HG03025 (cell line): ENCODE measurements around the gene CLMN.

Source experiments
- ATAC-seq: cut with Tn5 transposase; IDR thresholded peaks from one replicate; pipeline ENCODE4 v1.9.1; 2021; ENCODE audit warnings: mild to moderate bottlenecking, moderate library complexity; ENCODE audit not compliant: unreplicated experiment, low FRiP score

Gene CLMN

DNA sequence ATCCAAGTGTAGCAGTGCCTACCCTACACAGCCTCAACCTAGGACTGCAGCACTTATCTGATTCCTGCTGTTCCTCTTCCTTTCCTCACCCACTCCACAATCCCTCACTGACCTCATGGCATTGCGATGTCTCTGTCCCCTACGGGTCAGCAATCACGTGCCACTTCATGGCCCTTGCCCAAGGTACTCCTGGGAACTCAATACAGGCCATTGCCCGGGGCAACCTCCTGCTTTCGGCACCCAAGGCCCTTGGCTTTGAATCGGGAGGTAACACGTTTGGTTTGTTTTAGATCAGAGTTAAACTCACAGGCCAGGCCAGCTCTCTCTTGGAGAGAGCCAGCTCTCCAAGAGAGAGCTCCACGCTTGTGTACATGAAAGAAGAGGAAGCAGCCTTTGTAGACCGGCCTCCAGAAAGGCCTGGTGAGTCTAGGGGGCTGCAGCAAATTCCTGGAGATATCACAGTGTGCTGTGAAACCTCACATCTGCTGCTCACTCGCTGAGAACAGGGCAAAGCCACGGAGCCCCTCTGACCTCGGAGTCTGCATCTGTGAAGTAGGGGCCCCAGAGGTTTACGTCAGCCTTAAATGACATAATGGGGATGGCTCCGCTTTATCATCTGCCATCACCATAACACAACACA lies 12.2 kb downstream of the CLMN start:
- ATAC-seq: no peak

DNA sequence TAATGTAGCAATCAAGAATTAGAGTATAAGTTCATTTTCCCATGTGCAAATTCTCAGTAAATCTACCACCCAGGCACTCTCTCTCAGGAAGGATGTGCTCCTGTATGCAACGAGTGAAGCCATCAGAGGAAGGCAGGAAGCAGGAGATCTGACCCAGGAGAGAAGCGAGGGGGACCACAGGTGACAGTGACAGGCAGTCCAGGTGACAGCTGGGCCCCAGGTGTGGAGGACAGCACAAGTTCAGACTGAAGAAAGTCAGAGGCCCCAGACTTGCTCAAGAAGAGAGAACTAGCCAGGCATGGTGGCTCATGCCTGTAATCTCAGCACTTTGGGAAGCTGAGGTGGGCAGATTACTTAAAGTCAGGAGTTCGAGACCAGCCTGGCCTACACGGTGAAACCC lies 13.8 kb downstream of the CLMN start:
- ATAC-seq: no peak

GRCh38 chr14:95305145-95305544 lies 14.6 kb downstream of the CLMN start:
- no peak for ATAC-seq

DNA sequence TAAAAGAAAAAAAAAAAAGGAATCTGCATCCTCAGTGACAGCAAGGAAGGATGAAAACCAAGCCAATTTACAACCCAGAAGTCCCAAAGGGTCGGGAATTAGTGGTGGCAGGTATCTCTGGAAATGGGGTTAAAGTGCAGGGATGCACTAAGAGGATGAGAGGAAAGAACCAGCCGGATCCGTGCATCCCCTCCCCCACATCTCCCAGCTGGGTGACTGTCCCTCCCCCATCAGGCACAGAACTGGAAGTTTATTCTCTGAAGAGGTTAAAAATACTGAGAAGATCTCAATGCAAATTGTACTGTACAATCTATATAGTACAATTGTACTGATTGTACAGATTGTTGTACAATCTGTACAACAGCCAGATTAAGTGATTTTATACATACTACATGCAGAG lies 15.4 kb downstream of the CLMN start:
- no peak for ATAC-seq

DNA sequence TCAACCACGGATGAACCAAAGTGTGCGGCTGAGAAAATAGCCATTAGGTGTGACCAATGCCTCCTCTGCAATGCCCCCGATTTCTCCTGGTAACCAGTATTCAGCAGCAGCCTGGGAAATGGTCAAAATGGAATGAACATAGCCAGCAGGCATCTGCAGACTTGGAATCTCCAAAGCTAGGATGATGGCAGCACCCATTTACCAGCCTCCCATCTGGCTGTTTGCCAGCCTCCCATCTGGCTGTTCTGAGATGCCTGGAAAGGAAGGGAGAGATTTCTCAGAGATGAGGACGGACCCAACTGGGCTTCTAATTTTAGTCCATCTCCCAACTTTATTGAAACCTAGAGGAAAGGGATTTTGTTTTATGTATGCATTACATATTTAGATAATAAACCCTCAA lies 16.2 kb downstream of the CLMN start:
- no peak for ATAC-seq

- ATAC-seq: no peak
Observed at GRCh38 chr14:95302667-95303506, 16.8 kb downstream of the CLMN start.

GRCh38 chr14:95301527-95302187 lies 18.1 kb downstream of the CLMN start:
- ATAC-seq: no peak

- ATAC-seq: no peak
Observed at GRCh38 chr14:95300697-95301526, 18.8 kb downstream of the CLMN start.

DNA sequence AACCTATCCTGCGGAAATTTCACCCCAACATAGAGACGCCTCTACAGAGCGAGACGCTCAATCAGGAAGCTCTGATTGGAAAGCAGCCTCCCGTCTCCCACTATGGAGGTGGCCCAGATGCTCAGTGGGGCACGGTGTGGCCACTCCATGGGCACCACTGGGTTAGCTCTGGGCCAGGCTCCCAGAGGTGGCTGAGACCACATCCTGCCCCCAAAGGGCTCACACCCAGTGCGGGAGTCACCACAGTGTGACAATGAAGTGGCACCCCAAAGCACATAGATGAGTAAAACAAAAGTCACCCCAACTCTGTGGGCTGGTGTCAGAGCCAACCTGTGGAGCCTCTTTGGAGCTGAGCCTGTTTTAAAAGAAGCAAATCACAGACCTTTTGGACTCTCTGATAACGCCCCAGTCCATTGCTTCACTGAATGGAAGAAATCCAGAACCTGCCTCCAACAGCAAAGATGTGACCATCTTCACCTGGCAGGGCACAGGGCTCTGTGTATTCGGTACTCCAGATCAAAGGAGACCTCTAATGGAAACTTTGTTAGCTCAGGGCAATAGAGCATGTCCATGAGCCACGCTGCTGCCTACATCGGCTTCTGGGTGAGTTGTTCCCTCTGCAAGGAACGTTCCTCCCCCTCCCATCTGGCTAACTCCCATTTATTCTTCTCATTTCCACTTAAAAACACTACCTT lies 19.6 kb downstream of the CLMN start:
- no peak for ATAC-seq

- no peak for ATAC-seq
Observed at GRCh38 chr14:95299271-95299670, 20.4 kb downstream of the CLMN start.

- no peak for ATAC-seq
Observed at GRCh38 chr14:95297832-95298231, 21.9 kb downstream of the CLMN start.

DNA sequence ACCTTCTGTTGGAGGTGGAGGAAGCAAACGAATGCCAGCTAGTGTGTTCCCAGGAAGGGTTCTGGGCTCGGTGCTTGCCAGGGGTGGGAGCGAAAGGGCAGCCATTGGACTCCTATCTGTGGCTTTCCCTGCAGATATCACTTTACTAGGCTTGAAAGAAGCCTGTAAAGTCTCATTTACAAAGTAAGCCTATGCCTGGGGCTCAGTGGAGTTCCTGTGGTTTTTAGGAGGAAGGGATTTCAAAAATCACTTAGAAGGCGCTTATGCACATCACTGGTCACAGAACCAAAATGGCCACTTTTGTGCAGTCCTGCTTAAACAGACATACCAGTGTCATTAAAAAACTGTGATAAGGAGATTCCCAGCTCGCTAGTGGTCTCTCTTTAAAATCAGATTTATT lies 22.7 kb downstream of the CLMN start:
- no peak for ATAC-seq

DNA sequence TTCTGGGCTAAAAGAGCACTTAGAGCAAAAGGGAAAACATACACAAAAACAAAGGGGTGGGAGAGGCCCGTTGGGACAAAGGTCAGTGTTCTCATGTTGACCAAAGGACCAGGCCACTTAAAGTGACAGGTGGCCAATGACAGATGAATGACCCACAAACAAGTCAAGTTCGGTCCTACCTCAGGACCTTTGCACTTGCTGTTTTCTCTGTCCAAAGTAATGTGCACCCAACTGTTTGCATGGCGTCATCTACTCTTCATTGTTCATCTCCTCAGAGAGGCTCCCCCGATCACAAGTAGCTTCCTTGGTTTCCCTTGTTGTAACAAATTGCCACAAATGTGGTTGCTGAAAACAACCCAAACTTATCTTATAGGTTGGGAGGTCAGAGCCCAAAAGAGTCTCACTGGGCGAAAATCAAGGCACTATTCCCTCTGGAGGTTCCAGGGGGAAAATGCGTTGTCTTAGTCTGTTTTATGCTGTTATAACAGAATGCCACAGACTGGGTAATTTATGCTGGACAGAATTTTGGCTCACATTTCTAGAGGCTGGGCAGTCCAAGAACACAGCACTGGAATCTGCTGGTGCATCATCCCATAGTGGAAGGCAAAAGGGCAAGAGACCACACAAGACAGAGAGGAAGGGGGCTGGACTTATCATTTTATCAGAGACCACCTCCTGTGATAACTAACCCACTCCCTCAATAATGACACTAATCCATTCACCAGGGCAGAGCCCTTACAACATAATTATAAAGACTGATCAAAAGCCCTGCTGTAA lies 23.9 kb downstream of the CLMN start:
- no peak for ATAC-seq

DNA sequence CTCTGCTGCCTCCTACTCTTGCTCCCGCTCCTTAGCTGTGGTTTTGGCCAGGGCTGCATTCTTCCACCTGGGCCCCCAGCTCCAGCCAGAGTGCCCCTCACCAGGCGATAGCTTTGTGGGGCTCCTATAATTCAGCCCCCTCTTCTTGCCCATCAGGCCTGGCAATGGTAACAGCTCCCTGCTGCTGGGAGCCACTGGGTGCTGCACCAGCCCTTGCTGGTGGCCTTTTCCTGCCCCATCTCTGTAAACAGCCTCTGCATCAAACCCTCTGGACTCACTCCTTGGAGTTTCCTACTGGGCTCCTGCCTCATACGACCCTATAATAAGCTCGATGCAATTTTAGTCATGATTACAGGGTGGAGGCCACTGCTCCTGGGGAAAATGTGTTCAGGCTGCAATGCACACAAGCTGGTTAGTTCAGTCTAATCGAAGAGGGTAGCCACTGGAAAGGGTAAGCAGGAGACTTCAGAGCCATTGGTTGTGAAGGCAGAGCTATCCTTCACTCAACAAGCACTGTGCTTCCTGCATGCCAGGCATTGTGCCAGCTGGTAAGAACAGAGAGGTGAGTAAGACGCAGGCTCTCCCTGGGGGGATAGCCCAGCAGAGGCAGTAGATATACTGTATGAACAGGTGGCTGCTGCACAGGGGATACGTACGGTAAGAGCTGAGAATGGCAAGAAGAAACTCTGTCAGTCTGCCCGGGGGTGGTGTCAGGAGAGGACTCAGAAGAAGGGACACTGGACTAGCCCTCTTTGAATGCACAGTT lies 24.7 kb downstream of the CLMN start:
- ATAC-seq: no peak

GRCh38 chr14:95294320-95294719 lies 25.4 kb downstream of the CLMN start:
- no peak for ATAC-seq

DNA sequence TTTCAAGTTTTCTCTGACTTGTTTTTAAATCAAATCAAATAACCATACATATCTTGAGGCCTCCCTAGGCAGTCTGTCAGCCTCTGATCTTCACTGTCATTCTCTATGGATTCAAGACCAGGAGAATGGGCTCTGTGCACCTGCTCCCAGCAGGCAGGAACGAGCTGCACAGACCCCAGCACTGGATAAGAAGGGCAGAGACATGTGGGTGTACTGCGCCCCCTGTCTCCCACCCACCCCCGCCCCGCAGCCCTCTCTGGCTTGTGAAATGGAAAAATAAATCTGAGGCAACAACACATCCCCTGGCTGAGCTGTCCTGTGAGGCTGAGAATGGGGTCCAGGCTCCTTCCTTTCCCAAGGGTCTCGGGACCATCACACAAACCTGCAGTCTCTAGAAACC lies 26.3 kb downstream of the CLMN start:
- no peak for ATAC-seq

DNA sequence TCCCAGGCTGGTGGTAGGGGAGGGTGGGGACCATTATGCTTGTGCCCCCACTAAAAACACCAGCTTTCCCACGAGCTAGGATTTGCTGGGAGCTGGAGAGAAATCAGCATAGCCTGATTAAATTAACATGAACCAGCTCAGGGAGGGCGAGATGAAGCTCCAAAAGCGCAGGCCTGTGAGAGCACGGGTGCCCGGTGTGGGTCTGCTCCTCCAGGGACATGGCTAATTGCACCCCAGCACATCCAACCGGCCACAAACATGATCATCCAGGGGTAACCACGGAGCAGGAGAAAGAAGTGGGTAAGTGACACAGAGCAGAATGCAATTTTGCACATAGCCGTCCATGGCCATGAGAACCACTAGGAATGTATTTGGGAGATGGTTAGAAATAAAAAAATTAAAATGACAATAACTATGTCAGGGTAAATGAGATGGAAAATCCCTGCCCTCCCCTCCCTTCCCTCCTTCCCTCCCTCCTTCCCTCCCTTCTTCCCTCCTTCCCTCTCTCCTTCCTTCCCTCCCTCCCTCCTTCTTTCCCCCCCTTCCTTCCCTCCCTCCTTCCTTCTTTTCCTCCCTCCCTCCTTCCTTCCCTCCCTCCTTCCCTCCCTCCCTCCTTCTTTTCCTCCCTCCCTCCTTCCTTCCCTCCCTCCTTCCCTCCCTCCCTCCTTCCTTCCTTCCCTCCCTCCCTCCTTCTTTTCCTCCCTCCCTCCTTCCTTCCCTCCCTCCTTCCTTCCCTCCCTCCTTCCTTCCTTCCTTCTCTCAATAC lies 26.9 kb downstream of the CLMN start:
- no peak for ATAC-seq
